AG04449 (cell line): ENCODE results near the gene CPNE9.

Experiments used
- CTCF ChIA-PET: fragments of 350-600 bp; formaldehyde crosslinking; extraction: SDS; loops from one replicate; lab custom pipeline; 2021; ENCODE audit warnings: antibody characterized with exemption; lab: Yijun Ruan, JAX
- POLR2A ChIA-PET: fragments of 400-600, 350-600 bp; formaldehyde crosslinking; extraction: SDS; loops from one replicate; lab custom pipeline; 2020; ENCODE audit warnings: antibody characterized with exemption, inconsistent platforms; lab: Yijun Ruan, JAX
- DNase-seq: peaks from one replicate; pipeline ENCODE4 v3.0.0-alpha.2; 2010; ENCODE audit warnings: low read depth, low spot score
- H3K4me3 ChIP-seq: 2 replicates; pipeline ENCODE4 v1.5.1; 2011; ENCODE audit warnings: low read depth, mild to moderate bottlenecking, control low read depth, low read length
- TF ChIP-seq, protein P1 (sequence below): IDR thresholded peaks from one replicate; pipeline ENCODE4 v1.5.1; 2011; ENCODE audit warnings: mild to moderate bottlenecking, moderate library complexity, low read length, control low read depth, inconsistent platforms; ENCODE audit not compliant: insufficient read depth; ENCODE audit errors: missing control alignments

The CPNE9 gene

DNA sequence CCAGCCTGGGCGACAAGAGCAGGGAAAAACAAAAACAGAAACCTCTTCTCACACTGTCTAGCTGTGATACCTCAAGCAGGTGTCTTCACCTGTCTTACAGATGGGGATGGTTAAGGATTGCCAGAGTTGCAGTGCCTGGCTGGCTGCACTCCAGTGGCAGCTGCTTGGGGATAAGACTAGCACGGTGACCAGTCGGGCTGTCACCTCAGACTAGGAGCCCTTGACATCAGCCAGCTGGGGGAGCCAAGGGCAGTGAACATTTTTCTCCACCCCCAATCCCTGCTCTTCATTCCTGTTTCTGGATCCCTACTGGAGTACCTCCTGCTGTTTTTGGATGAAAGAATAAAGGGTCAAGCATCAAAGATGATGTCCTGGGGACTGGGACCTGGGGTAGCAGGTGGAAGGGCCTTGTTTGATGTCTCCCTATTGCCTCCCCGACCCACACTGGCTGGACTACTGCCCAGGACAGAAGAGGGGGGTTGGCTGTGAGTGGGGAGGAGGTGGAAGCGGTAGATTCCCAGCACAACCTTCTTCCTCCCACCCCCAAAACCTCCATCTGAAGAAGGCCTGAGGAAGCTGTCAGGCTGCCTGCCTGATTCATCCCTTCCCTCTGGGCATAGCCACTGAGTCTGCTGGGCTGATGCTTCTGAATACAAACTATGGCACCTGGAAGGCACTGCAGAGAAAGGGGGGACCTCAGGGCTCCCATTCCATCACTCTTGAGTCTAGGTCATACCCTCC, 7.0 kb upstream of the CPNE9 start:
- H3K4me3 ChIP-seq, result no peak overlapping the region
- DNase-seq, result no peak
- ChIA-PET CTCF (interaction anchor here (0.7 kb wide), 1 partner anchor 17 kb away, joined by 3 read pairs; no protein-coding TSS in a partner anchor), POLR2A (no interaction called here)
- TF ChIP-seq, protein P1, sequence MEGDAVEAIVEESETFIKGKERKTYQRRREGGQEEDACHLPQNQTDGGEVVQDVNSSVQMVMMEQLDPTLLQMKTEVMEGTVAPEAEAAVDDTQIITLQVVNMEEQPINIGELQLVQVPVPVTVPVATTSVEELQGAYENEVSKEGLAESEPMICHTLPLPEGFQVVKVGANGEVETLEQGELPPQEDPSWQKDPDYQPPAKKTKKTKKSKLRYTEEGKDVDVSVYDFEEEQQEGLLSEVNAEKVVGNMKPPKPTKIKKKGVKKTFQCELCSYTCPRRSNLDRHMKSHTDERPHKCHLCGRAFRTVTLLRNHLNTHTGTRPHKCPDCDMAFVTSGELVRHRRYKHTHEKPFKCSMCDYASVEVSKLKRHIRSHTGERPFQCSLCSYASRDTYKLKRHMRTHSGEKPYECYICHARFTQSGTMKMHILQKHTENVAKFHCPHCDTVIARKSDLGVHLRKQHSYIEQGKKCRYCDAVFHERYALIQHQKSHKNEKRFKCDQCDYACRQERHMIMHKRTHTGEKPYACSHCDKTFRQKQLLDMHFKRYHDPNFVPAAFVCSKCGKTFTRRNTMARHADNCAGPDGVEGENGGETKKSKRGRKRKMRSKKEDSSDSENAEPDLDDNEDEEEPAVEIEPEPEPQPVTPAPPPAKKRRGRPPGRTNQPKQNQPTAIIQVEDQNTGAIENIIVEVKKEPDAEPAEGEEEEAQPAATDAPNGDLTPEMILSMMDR, result no peak

DNA sequence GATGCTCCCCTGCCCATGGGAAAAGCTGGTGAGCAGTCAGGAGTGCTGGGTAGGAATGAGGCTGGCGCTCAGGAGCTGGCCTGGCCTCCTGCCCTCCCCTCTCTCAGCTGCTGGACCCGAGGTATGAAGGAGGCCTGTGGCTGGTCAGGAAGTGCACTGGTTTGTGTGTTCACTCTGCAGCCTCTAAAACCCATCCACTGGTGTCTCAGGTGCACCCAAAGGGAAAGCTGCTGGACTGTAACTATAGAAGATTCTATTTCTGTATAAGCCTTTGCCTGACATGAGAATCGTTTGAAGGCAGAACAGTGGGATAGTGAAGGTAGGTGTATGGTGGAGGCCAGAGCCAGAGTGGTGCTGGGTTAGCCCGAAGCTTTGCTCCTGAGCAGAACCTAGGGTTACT, 5.7 kb upstream of the CPNE9 start:
- no peak overlapping the region for H3K4me3 ChIP-seq
- CTCF ChIA-PET, result interaction anchor here (0.7 kb wide), 1 partner anchor 345 kb away, joined by 3 read pairs; no protein-coding TSS in a partner anchor
- POLR2A ChIA-PET, result no interaction called here

DNA sequence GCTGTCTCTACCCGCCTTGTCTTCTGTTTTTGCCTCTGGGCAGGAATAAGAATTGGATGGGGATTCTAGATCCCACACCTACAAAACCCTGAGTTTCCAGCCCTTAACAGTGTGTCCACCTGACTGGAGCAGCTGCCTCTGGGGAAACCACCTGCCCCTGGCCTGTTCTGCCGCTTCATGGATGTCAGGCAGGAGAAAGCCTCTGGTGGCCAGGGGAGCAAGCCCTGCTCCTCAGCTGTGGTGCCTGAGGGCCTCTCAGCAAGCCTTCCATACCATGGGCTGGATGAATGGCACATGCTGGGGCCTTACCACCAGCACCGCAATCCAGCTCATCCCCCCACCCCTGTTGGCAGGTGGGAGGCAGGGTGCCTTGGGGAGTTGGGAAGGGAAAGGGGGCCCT, 5.3 kb upstream of the CPNE9 start:
- POLR2A ChIA-PET, result no interaction called here

More for the DNA sequence above, 5.7 kb upstream of the CPNE9 start:
- TF ChIP-seq, protein P1, result no peak
- DNase-seq, result no peak

DNA sequence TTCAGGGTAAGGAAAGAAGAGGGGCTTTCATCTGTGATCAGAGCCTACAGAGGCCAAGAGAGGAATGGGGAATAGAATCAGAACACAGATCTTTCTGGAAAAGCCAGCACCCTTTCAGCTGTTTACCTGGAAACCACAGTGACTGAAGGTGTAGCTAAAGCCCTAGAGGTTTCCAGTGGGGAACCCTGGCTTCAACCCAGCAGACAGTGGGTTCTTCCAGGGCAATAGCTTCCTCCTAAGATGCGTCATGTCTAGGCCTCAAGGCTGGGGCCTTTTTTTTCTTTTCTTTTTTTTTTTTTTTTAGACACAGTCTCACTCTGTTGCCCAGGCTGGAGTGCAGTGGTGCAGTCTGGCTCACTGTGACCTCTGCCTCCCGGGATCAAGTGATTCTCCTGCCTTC, 3.1 kb upstream of the CPNE9 start:
- TF ChIP-seq, protein P1, result no peak
- CTCF ChIA-PET, result interaction anchor here (1.3 kb wide), 1 partner anchor 8 kb away, joined by 3 read pairs; no protein-coding TSS in a partner anchor
- no peak overlapping the region for H3K4me3 ChIP-seq
- POLR2A ChIA-PET, result no interaction called here
- DNase-seq, result no peak

More for the DNA sequence above, 5.3 kb upstream of the CPNE9 start:
- H3K4me3 ChIP-seq, result no peak overlapping the region
- CTCF ChIA-PET, result interaction anchor here (0.7 kb wide), 1 partner anchor 345 kb away, joined by 3 read pairs; no protein-coding TSS in a partner anchor
- TF ChIP-seq, protein P1, result no peak
- DNase-seq, result no peak

DNA sequence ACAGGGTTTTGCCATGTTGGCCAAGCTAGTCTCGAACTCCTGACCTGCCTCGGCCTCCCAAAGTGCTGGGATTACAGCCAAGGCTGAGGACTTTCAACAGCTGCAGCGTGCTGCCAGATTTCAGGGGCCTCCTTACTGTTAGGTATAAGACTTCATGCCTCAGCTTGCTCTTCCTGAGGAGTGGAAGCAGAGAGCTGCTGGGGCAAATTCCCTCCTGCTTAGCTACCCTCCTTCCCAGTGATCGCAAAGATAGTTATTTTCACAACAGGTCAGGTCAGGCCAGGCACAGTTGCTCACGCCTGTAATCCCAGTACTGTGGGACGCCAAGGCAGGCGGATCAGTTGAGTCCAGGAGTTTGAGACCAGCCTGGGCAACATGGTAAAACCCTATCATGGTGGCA, 2.6 kb upstream of the CPNE9 start:
- CTCF ChIA-PET, result interaction anchor here (1.3 kb wide), 1 partner anchor 8 kb away, joined by 3 read pairs; no protein-coding TSS in a partner anchor
- TF ChIP-seq, protein P1, result no peak
- no peak overlapping the region for H3K4me3 ChIP-seq
- POLR2A ChIA-PET, result no interaction called here
- no peak for DNase-seq

DNA sequence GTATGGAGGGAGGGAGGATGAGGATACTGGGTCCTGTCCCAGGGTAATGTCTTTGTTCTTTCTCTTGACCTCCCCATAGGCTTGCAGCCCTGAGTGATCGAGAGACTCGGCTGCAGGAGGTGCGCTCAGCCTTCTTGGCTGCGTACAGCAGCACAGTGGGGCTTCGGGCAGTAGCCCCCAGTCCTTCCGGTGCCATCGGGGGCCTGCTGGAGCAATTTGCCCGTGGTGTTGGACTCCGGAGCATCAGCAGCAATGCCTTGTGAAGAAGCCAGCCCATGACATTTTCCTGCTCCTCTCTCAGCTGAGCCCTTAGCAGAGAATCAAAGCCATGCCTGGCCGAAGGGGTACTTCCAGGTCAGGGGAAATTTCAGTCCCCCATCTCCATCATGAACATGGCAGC, 1.9 kb upstream of the CPNE9 start:
- CTCF ChIA-PET, result interaction anchor here (1.3 kb wide), 1 partner anchor 9 kb away, joined by 3 read pairs; no protein-coding TSS in a partner anchor

More for the DNA sequence above, 1.9 kb upstream of the CPNE9 start:
- TF ChIP-seq, protein P1, result no peak
- POLR2A ChIA-PET, result no interaction called here
- no peak overlapping the region for H3K4me3 ChIP-seq
- DNase-seq, result no peak
